NB4 (cell line): ENCODE measurements around the gene GTPBP2.

Experiments used
- CTCF ChIP-seq: IDR thresholded peaks from one replicate; pipeline ENCODE4 v1.5.1; 2012; ENCODE audit warnings: low read depth, low read length
- POLR2A ChIP-seq: IDR thresholded peaks from 2 replicates; pipeline ENCODE4 v1.6.1; 2011; ENCODE audit warnings: mild to moderate bottlenecking; ENCODE audit not compliant: insufficient read length; ENCODE audit errors: extremely low read depth

GRCh38 chr6:43572015-43572414 is 57.0 kb downstream of the GTPBP2 start:
- TF ChIP-seq POLR2A, result no peak
- no peak for TF ChIP-seq CTCF
